PC-9 (cell line): ENCODE results near the gene SLC6A9. TPM values are rescaled to one million over a fixed set of nuclear protein-coding genes. Genes with fewer than 3 reads are reported as not detected.

Source experiments
- BruUV-seq: library from RNA; stranded (reverse); fragments of 400-500 nt; replicated peaks from 2 replicates; lab custom pipeline; 2021; lab: Mats Ljungman, UMichigan
- CTCF ChIA-PET: fragments of 300-600 bp; sonication (Branson Sonifier 250); formaldehyde crosslinking; loops from one replicate; lab custom pipeline; 2022; ENCODE audit warnings: antibody characterized with exemption; lab: Charles Lee
- POLR2A ChIA-PET: fragments of 300-600 bp; sonication (Branson Sonifier 250); formaldehyde crosslinking; loops from one replicate; lab custom pipeline; 2022; ENCODE audit warnings: antibody characterized with exemption; ENCODE audit not compliant: unreplicated experiment; lab: Charles Lee
- DNase-seq, 2 experiments: peaks; one replicate each; pipeline versions ENCODE4 v3.0.0 to v3.0.0-alpha.2; 2015 to 2022; ENCODE audit warnings: mixed read lengths in 1 of 2
- H2AFZ ChIP-seq: fragments of 200-600 bp; sonication (generic); 2 replicates; pipeline ENCODE4 v1.8.1; 2017; ENCODE audit warnings: antibody characterized with exemption
- H3F3A ChIP-seq: fragments of 200-600 bp; sonication (generic); 2 replicates; pipeline ENCODE4 v1.8.1; 2017; ENCODE audit warnings: antibody characterized with exemption, mild to moderate bottlenecking, low read depth; ENCODE audit not compliant: insufficient read depth
- H3K27ac ChIP-seq: fragments of 200-600 bp; sonication (generic); 2 replicates; pipeline ENCODE4 v1.6.1; 2016; ENCODE audit warnings: mixed run types
- H3K27me3 ChIP-seq: fragments of 200-600 bp; sonication (generic); 2 replicates; pipeline ENCODE4 v1.6.1; 2016; ENCODE audit warnings: low read depth, mixed run types; ENCODE audit not compliant: insufficient read depth
- H3K36me3 ChIP-seq: fragments of 200-600 bp; sonication (generic); 2 replicates; pipeline ENCODE4 v1.6.1; 2016; ENCODE audit warnings: low read depth, mixed run types
- H3K4me1 ChIP-seq: fragments of 200-600 bp; sonication (generic); replicated peaks from 2 replicates; pipeline ENCODE4 v1.6.1; 2016; ENCODE audit warnings: mixed run types; ENCODE audit not compliant: insufficient read depth
- H3K4me2 ChIP-seq: fragments of 200-600 bp; sonication (generic); 2 replicates; pipeline ENCODE4 v1.6.1; 2017; ENCODE audit warnings: mixed run types
- H3K4me3 ChIP-seq: fragments of 200-600 bp; sonication (generic); 2 replicates; pipeline ENCODE4 v1.6.1; 2016; ENCODE audit warnings: mixed run types
- H3K79me2 ChIP-seq: fragments of 200-600 bp; sonication (generic); 2 replicates; pipeline ENCODE4 v1.6.1; 2017; ENCODE audit warnings: low read depth, mixed run types
- H3K9me2 ChIP-seq: fragments of 200-600 bp; sonication (generic); 2 replicates; pipeline ENCODE4 v1.8.1; 2017; ENCODE audit warnings: mild to moderate bottlenecking; ENCODE audit not compliant: insufficient read depth
- H3K9me3 ChIP-seq: fragments of 200-600 bp; sonication (generic); 2 replicates; pipeline ENCODE4 v1.8.1; 2016; ENCODE audit warnings: low read depth; ENCODE audit not compliant: insufficient read depth
- H4K20me1 ChIP-seq: fragments of 200-600 bp; sonication (generic); 2 replicates; pipeline ENCODE4 v1.8.1; 2017; ENCODE audit not compliant: insufficient read depth
- CTCF ChIP-seq: fragments of 200-600 bp; sonication (generic); conservative IDR thresholded peaks from 2 replicates; pipeline ENCODE4 v1.6.1; 2017; ENCODE audit warnings: mixed run types, antibody characterized with exemption, mild to moderate bottlenecking, moderate library complexity
- EZH2 ChIP-seq: fragments of 200-600 bp; sonication (generic); IDR thresholded peaks from 2 replicates; pipeline ENCODE4 v1.8.0; 2017; ENCODE audit warnings: antibody characterized with exemption, low read depth
- intact Hi-C: fragments of 100-400 bp; cut with micrococcal nuclease; formaldehyde crosslinking; loops from one replicate; pipeline ENCODE4 v1.10.0; 2022; ENCODE audit not compliant: unreplicated experiment
- total RNA-seq: library from RNA; stranded (reverse); gene quantifications from 2 replicates; pipeline ENCODE4 v1.2.3, GENCODE V29; 2021

SLC6A9 gene
- total RNA-seq, 1 experiment from 2014 or later: 70.1 TPM

GRCh38 chr1:44029911-44030604 is 1.2 kb downstream of the SLC6A9 start:
- Histone ChIP-seq H3K4me3 (peak overlapping the region; percentile 97), H2AFZ (0 out of 2 replicates have a peak overlapping the region, but pooled peaks have one; percentile 48), H3K9me2 (no peaks in the 10 kb centered on the region), H3K4me2 (peak overlapping the region; percentile 99), H3K4me1 (peaks cover 57% of the 10 kb centered on the region), H4K20me1 (peaks cover 4% of the 10 kb centered on the region; the same call in 1 of the 2 replicates), H3K27ac (peak overlapping the region; percentile 91), H3K9me3 (no peaks in the 10 kb centered on the region), H3F3A (peaks cover 71% of the 10 kb centered on the region), H3K79me2 (peaks cover 39% of the 10 kb centered on the region), H3K27me3 (no peaks in the 10 kb centered on the region), H3K36me3 (peaks cover 14% of the 10 kb centered on the region)
- POLR2A ChIA-PET: interaction anchor here (0.6 to 0.8 kb wide), 3 partner anchors 42 to 702 kb away, joined by 3 to 5 read pairs (median 4); no protein-coding TSS in a partner anchor
- no peak for TF ChIP-seq EZH2
- TF ChIP-seq CTCF: no peak
- BruUV-seq: no TSS peak
- DNase-seq: peak; percentile 80 to 93
- CTCF ChIA-PET: interaction anchor here (0.5 kb wide), 1 partner anchor 18 kb away, joined by 4 read pairs; no protein-coding TSS in a partner anchor
- intact Hi-C loops: loop anchor here (1.0 to 10.0 kb wide), 7 partner anchors 38 to 775 kb away; partner anchors contain the start of genes ARMH1, BTBD19, CCDC24 and DYNLT4

- peaks cover 78% of the 10 kb centered on the region for H3F3A ChIP-seq
- no peaks in the 10 kb centered on the region for H3K9me2 ChIP-seq
- intact Hi-C loops: no loop called here
- no TSS peak for BruUV-seq
- peaks cover 64% of the 10 kb centered on the region for H3K4me1 ChIP-seq
- POLR2A ChIA-PET: interaction anchor here (0.6 to 0.7 kb wide), 3 partner anchors 41 to 1495 kb away, joined by 4 read pairs; no protein-coding TSS in a partner anchor
- H4K20me1 ChIP-seq: peaks cover 9% of the 10 kb centered on the region
- peak in 1 of 2 experiments; percentile 31 for DNase-seq
- peak overlapping the region; percentile 97 for H3K4me3 ChIP-seq
- peak overlapping the region; percentile 91 for H3K27ac ChIP-seq
- peak overlapping the region; percentile 99 for H3K4me2 ChIP-seq
- no peak overlapping the region for H2AFZ ChIP-seq
- TF ChIP-seq CTCF: no peak
- no peak for TF ChIP-seq EZH2
- H3K79me2 ChIP-seq: peaks cover 42% of the 10 kb centered on the region
- no peaks in the 10 kb centered on the region for H3K9me3 ChIP-seq
- H3K36me3 ChIP-seq: peaks cover 16% of the 10 kb centered on the region
- no peaks in the 10 kb centered on the region for H3K27me3 ChIP-seq
- CTCF ChIA-PET: no interaction called here
Measured at GRCh38 chr1:44029260-44029910, 1.9 kb downstream of the SLC6A9 start.

- H3K27ac ChIP-seq: peak overlapping the region; percentile 91
- BruUV-seq: no TSS peak
Measured at GRCh38 chr1:44027320-44027719, 3.9 kb downstream of the SLC6A9 start.

More at GRCh38 chr1:44027320-44027719, 3.9 kb downstream of the SLC6A9 start:
- H3K4me2 ChIP-seq: peak overlapping the region; percentile 99
- peaks cover 71% of the 10 kb centered on the region for H3K4me1 ChIP-seq
- no peaks in the 10 kb centered on the region for H3K27me3 ChIP-seq
- intact Hi-C loops: no loop called here
- no peak overlapping the region for H2AFZ ChIP-seq
- no peak for DNase-seq
- CTCF ChIA-PET: no interaction called here
- no peaks in the 10 kb centered on the region for H3K9me2 ChIP-seq
- peaks cover 14% of the 10 kb centered on the region for H4K20me1 ChIP-seq
- TF ChIP-seq EZH2 (no peak), CTCF (no peak)
- peaks cover 75% of the 10 kb centered on the region for H3F3A ChIP-seq
- H3K9me3 ChIP-seq: no peaks in the 10 kb centered on the region
- H3K4me3 ChIP-seq: no peak overlapping the region
- peaks cover 48% of the 10 kb centered on the region for H3K79me2 ChIP-seq
- H3K36me3 ChIP-seq: peaks cover 37% of the 10 kb centered on the region
- POLR2A ChIA-PET: no interaction called here
